NCI-H1436 (cell line): ENCODE measurements around the gene TRPM5.

Experiments used
- DNase-seq: peaks from one replicate; lab custom pipeline; 2025; lab: John Stamatoyannopoulos, UW

TRPM5 gene

DNA sequence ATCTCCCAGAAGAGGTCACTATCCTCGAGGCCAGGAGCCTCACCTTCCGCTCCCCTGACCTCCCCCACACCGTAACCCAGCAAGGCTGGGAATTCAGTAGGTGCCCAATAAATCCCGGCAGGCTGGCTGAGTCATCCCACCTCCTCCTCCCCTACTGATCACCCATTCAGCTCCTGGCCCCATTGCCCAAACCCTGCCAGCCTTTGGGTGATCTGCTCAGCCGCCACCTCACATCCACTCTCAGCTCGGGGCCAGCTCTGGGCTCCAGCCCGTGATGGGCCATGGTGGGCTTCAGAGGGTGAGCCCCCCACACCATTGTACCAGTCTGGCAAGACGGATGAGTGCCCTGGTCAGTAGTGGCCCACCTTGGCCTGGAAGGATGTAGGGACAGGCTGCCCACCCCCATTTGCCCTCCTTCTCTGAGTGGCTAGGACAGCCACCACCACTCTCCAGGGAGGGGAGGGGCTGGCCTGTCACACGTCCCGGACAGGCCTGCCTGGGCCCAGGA, 8.2 kb downstream of the TRPM5 start:
- no peak for DNase-seq

DNA sequence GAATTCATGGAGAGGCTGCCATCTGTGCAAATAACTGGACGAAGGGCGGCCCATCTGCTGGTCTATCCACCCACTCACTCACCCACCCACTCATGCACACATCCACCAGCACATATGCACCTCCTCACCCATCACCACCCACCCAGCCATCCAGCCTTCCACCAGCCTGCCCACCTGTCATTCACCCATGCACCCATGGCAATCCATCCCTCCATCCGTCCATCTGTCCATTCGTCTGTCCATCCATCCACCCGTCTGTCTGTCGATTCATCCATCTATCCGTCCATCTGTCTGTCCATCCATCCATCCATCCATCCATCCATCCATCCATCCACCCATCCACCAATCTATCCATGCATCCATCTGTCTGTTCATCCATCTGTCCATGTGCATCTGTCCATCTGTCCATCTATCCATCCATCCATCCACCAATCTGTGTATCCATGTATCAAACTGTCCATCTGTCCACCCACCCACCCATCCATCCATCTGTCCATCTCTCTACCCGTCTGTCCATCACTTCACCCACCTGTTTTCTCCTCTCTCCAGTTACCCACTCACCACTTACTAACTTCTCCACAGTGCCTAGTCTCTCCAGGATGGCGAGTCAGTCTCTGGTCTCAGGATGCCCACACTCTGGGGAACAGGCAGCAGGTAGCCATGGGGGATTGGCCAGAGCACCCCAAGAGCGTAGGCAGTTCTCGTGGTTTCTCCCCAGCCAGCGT, 8.9 kb downstream of the TRPM5 start:
- no peak for DNase-seq

DNA sequence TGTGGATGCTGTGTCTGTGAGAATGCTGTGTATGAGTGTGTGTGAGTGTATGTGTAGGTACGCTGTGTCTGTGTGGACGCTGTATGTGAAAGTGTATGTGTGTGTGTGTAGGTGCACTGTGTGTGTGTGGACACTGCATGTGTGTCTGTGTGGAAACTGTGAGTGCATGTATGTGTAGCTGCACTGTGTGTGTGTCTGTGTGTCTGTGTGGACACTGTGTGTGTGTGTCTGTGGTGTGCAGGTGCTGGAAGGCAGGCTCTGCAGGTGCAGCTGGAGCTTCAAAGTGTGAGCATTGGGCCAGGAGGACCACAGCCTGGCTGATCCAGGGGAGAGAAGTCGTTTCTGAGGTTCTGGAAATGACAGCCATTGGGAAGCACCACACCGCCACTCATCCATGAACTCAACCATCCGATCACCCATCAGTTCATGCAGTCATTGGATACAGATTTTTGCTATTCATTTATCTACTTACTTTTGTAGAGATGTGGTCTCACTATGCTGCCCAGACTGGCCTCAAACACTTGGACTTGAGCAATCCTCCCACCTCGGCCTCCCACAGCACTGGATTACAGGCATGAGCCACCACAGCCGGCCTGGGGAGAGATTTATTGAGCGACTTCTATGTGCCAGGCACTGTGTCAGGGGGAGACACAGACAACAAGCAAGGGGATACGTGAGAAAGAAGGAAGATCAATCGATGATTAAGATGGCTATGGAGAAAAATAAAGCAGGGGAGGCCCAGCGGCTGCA, 9.6 kb downstream of the TRPM5 start:
- no peak for DNase-seq

DNA sequence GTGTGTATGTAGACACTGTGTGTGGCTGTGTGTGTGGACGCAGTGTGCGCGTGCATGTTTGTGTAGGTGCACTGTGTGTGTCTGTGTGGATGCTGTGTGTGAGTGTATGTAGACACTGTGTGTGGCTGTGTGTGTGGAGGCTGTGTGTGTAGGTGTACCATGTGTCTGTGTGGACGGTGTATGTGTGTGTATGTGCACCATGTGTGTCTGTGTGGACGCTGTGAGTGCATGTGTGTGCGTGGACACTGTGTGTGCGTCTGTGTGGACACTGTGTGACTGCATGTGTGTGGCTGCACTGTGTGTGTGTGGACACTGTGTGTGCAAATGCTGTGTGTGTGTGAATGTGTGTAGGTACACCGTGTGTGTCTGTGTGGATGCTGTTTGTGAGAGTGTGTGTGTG, 10.3 kb downstream of the TRPM5 start:
- no peak for DNase-seq

DNA sequence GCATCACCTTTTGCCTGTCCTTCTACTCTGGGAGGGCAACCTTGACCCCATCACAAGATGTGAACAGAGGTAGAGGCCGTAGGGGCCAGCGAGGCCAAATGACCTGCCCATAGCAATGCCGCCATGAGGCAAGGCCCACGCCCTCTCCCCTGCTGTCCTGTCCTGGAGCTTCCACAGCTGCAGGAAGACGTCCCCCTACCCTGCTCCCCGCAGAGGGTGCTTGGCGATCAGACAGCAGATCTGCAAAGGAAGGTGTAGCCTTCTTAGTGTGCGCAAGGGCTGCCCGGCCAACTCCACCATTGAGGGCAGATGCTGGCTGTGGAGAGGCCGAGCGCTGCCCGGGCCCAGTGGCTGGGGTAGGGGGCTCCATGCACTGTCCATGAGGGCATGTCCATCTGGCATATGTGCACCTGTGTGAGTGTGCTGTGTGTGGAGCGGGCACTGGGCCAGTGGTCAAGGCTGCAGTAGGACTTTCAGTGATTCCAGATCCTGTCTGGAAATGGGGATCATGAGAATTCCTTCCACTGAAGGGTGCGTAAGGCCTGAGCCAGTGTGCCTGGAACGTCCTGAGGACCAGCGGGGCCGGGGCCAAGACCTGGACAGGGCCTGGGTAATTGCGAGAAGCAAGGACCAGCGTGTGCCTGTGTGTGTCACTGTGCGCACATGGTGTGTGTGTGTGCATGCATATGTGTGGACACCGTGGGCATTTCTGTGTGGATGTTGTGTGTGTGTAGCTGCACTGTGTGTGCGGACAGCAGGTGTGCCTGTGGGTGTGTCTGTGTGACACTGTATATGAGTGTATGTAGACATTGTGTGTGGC, 11.0 kb downstream of the TRPM5 start:
- DNase-seq: no peak

DNA sequence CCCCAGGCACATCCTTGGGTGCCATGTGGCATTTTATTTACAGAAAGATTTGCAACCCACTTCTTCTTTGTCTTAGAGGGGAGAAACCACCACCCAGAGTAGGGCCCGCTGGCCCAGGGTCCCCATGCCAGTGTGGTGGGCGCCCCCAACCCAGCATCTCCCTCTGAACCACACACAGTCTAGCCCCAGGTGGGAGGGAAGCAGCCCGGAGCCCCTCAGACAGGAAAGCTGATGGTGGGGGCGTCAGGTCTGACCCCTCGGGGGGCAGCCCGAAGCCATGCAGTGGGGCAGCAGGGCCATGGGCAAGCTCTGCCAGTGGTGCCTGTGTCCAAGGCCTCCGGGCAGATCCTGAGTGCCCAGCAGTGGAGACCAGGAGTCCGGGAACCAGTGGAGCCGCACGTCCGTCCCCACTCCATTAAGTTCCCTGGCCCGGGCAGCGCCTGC, 11.7 kb downstream of the TRPM5 start:
- no peak for DNase-seq

DNA sequence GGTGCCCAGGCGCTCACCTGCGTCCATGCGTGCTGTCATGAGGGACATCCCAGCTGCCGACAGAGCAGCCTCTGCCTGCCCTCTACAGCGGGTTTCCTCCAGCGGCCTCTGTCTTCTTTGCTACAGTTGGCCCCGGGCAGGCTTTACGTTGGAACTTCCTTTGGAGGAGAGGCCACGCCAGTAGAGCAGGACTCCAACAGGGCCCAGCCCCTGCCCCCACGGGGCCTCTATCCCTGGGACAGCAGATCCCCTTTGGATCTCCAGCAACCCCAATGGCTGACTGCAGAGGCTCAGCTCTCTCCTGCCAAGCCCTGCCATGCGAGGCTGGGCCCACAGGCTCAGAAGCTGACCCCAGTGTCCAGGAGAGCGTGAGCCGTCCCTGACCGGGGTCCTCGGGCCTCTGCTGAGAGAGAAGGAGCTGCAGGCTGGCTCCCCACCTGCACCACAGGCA, 12.1 kb downstream of the TRPM5 start:
- DNase-seq: no peak

DNA sequence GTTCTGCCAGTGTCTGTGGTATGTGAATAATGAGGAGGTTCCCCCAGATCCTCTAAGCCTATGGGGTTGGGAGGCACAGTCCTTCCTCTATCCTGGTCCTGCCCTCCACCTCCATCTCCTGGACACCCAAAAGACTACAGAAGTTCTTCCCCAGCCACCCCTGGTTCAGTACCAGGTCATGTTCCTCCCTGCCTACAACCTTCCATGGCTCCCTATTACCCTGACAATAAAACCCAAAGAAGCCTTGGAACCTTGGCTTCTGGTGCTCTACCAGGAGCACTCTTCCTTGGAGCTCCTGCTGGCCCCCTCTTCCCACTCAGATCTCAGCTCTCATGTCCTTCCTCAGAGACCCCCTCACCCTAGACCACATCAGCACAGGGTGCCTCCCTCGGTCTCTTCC, 12.9 kb downstream of the TRPM5 start:
- DNase-seq: no peak

DNA sequence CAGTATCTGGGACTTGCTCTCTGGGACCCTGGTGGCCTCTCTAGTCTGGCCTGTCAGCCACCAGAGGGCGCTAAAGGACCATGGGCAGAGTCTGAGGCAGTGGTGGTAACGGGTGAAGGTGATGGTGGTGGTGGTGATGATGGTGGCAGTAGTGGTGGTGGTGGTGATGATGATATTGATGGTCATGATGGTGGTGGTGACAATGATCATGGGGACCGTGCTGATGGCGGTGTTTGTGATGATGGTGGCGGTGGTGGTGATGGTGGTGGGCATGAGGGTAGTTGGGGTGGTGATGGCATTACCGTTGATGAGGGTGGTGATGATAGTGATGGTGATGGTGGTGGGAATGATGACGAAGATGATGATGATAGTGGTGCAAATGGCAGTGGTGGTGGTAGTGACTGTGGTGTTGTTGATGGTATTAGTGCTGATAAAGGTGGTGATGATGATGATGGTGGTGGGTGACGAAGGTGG, 16.0 kb downstream of the TRPM5 start:
- DNase-seq: no peak

DNA sequence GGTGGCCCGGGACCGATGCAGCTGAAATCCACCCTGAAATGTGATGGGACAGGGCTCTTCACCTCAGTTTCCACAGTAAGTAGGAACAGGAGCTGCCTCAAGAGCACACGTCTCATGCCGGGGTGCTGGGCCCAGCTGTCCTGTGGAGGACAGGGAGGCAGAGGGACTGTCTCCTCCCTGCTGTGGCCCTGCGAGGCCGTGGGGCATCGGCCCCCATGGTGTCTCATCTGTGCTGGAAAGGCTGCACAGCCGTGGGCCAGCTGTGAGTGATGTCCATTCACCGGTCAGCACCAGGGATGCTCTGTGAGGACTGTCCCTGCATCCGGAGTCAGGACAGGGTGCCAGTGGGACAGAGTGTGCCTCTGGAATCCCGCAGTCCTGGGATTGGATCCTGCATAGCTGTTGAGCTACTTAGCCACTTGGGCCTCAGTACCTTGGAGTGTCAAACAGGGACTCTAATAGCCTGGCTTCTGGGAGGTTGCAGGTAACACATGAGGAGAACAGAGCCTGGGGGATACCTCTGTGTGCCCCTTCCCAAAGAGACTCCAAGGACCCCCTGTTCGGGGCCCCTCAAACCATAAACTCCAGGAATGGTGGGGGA, 16.5 kb downstream of the TRPM5 start:
- DNase-seq: no peak

DNA sequence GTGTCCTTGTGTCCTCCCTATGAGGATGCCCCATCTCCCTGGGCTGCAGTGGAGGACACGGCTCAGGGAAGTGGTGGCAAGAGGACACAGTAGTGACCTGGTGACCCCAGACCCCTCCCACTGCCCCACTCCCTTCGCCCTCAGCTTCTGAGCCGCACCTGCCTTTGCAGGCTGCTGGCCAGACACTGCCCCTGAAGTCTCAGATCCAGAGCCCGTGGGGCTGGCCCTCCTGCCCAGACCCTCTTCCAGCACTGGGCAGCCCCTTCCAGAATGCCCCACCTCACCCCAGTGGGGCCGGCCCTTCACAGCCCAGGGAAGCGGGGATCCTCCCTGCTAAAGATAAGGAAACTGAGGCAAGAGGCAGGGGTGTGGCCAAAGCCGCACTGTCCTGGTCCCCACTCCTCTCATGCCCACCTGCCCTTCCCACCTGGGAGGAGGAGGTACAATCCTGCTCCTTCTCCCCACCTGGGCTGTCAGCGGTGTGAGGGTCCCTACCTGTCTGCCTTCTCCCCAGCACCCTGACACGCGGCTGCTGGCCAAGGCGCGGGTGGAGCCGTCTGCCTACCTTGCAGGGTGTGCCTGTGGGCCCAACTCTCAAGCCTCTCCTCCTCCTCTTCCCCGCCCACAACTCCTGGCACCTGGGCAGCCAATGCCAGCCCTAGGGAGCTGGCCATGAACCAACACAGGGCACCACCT, 17.3 kb downstream of the TRPM5 start:
- no peak for DNase-seq

DNA sequence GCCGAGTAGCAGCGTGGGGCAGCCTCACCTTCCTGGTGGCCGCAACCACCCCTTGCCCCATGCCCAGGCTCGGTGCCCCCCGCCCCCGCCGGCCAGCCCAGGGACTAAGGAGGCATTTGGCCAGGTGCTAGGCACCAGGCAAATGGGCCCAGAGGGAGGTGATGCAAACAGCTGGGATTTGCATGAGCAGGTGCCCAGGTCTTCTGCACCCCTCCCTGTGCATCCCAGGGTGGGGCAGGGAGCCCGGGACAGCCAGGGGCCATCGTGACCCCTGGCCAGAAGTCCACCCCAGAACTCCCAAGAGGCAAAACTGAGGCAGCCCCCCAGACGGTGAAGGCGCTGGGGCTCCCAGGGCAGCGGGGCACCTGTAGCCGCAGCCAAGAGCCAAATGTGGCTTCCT, 18.1 kb downstream of the TRPM5 start:
- no peak for DNase-seq

DNA sequence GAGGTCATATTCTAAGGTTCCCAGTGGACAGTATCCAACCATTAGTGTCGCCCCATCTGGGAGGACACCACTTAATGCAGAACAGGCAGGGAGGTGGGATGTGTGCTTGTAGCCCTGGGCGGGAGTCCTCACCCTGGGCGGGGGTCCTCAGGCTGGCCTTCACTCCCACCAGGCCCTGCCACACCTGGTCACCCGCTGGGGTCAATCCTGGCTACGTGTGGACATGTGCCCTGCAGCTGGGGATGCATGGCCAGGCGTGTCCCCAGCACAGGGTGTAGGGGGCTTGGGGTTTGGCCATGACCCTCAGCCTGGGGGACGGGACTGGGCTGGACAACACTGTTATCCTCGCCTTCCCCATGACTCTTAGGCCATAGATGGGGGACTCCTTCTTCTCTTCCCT, 18.8 kb downstream of the TRPM5 start:
- no peak for DNase-seq

DNA sequence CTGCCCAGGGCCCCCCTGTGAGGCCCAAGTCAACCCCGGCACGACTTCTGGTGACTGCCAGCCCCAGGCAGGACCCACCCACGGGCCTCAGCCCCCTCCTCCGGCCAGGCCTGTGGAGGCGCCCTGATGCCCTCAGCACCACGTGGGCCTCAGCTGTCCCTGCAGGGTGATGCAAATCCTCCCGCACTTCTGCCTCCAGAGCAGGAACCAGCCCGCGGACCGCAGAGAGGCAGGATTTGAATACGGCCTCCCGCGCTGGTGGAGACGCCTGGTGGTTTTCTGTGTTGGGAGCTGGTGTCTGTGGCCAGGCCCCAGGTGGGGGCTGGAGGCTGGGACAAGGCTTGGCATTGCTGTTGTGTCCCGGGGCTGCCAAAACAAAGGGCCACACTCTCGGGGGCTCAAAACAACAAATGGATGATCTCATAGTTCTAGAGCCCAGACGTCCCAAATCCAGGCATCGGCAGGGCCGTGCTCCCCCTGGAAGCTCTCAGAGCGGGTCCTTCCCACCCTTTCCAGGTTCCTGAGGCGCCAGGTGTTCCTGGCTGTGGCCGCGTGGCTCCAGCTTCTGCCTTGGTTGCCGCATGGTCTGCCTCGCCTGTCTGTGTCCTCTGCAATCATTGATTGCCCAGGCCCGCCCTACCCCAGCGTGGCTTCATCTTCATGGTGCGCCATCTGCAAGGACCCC, 19.4 kb downstream of the TRPM5 start:
- no peak for DNase-seq

DNA sequence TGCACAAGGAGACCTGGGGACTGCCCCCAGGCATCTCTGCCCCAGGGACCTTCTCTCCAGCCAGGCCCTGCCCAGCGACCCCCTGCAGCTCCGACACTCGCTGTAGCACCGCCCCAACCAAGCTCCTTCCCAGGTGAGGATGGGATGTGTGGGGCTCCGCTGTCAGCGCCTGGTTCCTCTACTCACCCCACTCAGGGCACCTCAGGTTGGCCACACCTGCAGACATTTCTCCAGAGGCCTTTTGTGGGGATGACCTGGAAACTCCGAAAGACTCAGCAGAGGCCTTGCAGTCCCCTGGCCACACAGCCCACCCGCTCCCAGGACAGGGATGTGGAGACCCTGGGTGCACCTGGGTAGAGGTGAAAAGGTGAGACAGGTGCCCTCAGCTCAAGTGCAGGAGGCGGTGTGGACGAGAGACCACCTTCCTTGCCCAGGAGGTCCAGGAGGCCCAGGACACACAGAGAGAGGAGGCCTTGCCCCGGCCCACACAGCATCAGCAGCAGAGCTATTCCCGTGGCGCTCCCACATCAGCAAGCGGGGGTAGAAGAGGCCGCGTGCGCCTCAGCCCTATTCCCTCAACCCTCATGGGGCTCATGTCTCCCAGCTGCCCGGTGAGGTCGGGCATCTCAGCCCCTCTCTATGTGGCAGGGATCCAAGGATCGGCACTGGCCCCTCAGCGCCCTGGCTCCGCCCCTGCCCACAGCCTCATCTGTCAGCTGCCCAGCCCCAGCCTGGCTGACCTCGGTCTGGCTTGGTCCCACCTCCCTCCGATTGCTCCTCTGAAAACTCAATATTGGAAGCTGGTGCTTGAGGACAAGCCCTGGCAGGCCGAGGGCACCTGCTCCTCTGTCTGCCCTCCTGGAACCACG, 20.9 kb downstream of the TRPM5 start:
- DNase-seq: no peak

DNA sequence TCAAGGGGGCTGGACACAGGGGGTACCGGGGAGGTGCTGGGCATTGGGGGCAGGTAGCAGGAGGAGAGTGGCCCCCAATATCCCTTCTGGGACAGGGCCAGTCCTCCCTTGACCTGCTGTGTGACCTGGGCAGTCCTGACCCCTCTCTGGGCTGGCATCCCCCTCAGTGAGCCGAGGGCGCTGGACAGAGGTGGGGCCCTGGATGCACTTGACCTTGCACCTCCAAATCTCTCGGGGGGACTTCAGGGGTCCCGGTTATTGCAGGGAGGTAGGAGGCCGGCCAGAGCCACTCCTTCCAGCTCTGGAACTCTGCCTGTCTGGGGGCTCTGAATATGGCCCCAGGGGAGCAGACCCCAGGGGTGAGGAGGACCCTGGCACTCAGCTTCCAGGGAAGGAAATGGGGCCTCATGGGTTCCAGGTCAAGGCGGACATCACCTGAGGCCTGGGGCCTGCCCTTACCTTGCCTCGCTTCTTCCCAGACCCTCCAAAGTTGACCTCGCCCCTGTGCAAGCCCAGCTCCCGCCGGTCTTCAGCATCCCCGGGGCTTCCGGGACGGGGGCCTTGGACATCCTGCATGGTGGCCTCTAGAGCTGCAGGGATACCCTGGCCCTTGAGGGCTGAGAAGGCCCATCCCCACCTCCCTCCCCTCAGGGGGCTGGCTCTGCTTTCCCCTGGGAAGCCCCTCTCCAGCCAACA, 21.7 kb downstream of the TRPM5 start:
- DNase-seq: no peak

DNA sequence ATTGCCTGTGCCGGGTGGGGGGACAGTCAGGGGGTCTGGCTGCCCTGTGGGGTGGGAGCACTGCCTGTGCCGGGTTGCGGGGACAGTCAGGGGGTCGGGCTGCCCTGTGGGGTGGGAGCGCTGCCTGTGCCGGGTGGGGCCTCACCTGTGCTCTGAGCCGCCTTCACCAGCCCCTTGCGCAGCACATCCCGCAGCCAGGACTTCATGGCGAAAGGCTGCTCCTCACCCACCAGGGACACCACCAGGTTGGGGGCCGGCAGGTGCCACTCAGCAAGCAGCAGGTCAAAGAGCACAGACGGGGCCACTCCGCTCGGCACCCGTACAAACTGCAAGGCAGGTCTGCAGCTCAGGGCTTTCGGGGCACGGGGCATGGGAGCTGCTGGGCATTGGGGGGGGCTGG, 22.3 kb downstream of the TRPM5 start:
- no peak for DNase-seq

DNA sequence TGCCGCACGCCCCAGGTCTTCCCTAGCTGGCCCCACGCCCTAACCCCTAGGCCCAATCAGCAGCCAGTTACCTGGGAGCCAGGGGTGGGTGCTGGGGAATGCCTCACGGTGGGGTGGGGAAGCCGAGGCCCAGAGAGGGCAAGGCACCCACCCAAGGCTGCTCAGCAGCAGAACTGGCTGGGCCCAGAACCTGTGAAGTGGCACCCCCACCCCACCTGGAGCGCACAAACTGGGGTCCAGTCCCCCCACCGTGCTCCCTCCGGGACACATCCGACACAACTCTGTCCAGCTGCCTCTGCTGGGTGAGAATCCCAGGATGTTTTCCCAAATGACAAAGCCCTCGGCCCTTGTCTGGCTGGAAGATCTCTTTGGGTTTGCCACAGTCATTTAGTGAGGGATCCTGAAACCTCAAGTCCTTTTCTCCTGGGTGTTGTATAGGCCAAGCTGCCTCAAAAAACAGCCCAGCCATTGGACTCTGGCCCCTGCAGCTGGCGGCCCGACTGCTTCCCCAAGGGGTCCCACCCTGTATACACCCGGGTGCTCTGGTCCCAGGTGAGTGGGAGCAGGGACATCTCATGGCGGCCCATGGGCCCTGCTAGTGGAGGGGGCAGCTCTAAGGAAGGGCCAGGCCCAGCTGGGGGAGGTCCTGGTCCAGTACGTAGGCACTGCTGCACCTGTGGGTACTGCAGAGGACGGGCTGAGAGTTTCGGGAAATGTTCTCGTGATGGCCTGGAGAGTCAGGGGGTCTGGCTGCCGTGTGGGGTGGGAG, 22.9 kb downstream of the TRPM5 start:
- DNase-seq: no peak
